ENCODE measurements around the gene NFIL3.

Gene NFIL3

GRCh38 chr9:91445135-91445534 lies 21.5 kb upstream of the NFIL3 start:
- TF ChIP-seq CTCF (IDR thresholded peaks at IDR 0.05; ENCODE audit: low read length) (no peak), EZH2 (optimal IDR thresholded peaks at IDR 0.05; ENCODE audit: low read depth, low read length) (no peak), EZH2phosphoT487 (IDR thresholded peaks at IDR 0.05; ENCODE audit: low read length) (no peak)
- Histone ChIP-seq H3K9ac (ENCODE audit: low read length) (no peak overlapping the region), H3K4me1 (ENCODE audit: low read length) (no peaks in the 10 kb centered on the region), H3F3A (ENCODE audit: insufficient read depth, low read length) (no peaks in the 10 kb centered on the region), H3K27ac (ENCODE audit: low read length) (no peak overlapping the region), H4K20me1 (ENCODE audit: insufficient read depth, low read length) (no peaks in the 10 kb centered on the region), H3K27me3 (replicated peaks; ENCODE audit: insufficient read depth, low read length) (no peaks in the 10 kb centered on the region), H3K36me3 (replicated peaks; ENCODE audit: insufficient read depth, low read length) (no peaks in the 10 kb centered on the region), H3K4me2 (ENCODE audit: low read depth, low read length) (no peak overlapping the region), H3K9me2 (replicated peaks; ENCODE audit: insufficient read depth, low read length) (no peaks in the 10 kb centered on the region), H2AFZ (ENCODE audit: low read length) (no peak overlapping the region), H3K79me2 (ENCODE audit: low read length) (no peaks in the 10 kb centered on the region), H3K9me3 (replicated peaks; ENCODE audit: insufficient read depth, low read length) (no peaks in the 10 kb centered on the region), H3K4me3 (ENCODE audit: low read length) (no peak overlapping the region)
- no peak for DNase-seq

GRCh38 chr9:91443994-91444392 lies 20.4 kb upstream of the NFIL3 start:
- Histone ChIP-seq H3K4me2 (ENCODE audit: low read depth, low read length) (no peak overlapping the region), H3K9ac (ENCODE audit: low read length) (no peak overlapping the region), H3F3A (ENCODE audit: insufficient read depth, low read length) (no peaks in the 10 kb centered on the region), H3K36me3 (replicated peaks; ENCODE audit: insufficient read depth, low read length) (no peaks in the 10 kb centered on the region), H3K27me3 (replicated peaks; ENCODE audit: insufficient read depth, low read length) (no peaks in the 10 kb centered on the region), H3K9me3 (replicated peaks; ENCODE audit: insufficient read depth, low read length) (no peaks in the 10 kb centered on the region), H3K79me2 (ENCODE audit: low read length) (no peaks in the 10 kb centered on the region), H3K9me2 (replicated peaks; ENCODE audit: insufficient read depth, low read length) (no peaks in the 10 kb centered on the region), H4K20me1 (ENCODE audit: insufficient read depth, low read length) (no peaks in the 10 kb centered on the region), H3K27ac (ENCODE audit: low read length) (no peak overlapping the region), H3K4me1 (ENCODE audit: low read length) (no peaks in the 10 kb centered on the region), H2AFZ (ENCODE audit: low read length) (no peak overlapping the region), H3K4me3 (ENCODE audit: low read length) (no peak overlapping the region)
- TF ChIP-seq CTCF (IDR thresholded peaks at IDR 0.05; ENCODE audit: low read length) = no peak
- no peak for TF ChIP-seq EZH2 (optimal IDR thresholded peaks at IDR 0.05; ENCODE audit: low read depth, low read length)
- TF ChIP-seq EZH2phosphoT487 (IDR thresholded peaks at IDR 0.05; ENCODE audit: low read length) = no peak
- DNase-seq = no peak

- H3K79me2 ChIP-seq (ENCODE audit: low read length) = no peaks in the 10 kb centered on the region
- no peak overlapping the region for H3K4me3 ChIP-seq (ENCODE audit: low read length)
- no peaks in the 10 kb centered on the region for H3K36me3 ChIP-seq (replicated peaks; ENCODE audit: insufficient read depth, low read length)
- H3K4me2 ChIP-seq (ENCODE audit: low read depth, low read length) = no peak overlapping the region
- H4K20me1 ChIP-seq (ENCODE audit: insufficient read depth, low read length) = no peaks in the 10 kb centered on the region
- no peaks in the 10 kb centered on the region for H3K9me2 ChIP-seq (replicated peaks; ENCODE audit: insufficient read depth, low read length)
- no peaks in the 10 kb centered on the region for H3K9me3 ChIP-seq (replicated peaks; ENCODE audit: insufficient read depth, low read length)
- H3K27ac ChIP-seq (ENCODE audit: low read length) = no peak overlapping the region
- TF ChIP-seq EZH2phosphoT487 (IDR thresholded peaks at IDR 0.05; ENCODE audit: low read length) = no peak
- DNase-seq = no peak
- no peak overlapping the region for H3K9ac ChIP-seq (ENCODE audit: low read length)
- H3K27me3 ChIP-seq (replicated peaks; ENCODE audit: insufficient read depth, low read length) = no peaks in the 10 kb centered on the region
- no peaks in the 10 kb centered on the region for H3K4me1 ChIP-seq (ENCODE audit: low read length)
- H3F3A ChIP-seq (ENCODE audit: insufficient read depth, low read length) = no peaks in the 10 kb centered on the region
- no peak overlapping the region for H2AFZ ChIP-seq (ENCODE audit: low read length)
These were observed 19.8 kb upstream of the NFIL3 start for GRCh38 chr9:91443321-91443993.

GRCh38 chr9:91436841-91437240 lies 13.2 kb upstream of the NFIL3 start:
- Histone ChIP-seq H3K4me1 (ENCODE audit: low read length) (peaks cover 23% of the 10 kb centered on the region), H3K27ac (ENCODE audit: low read length) (no peak overlapping the region), H3K4me3 (ENCODE audit: low read length) (no peak overlapping the region), H3K79me2 (ENCODE audit: low read length) (no peaks in the 10 kb centered on the region), H3K27me3 (replicated peaks; ENCODE audit: insufficient read depth, low read length) (no peaks in the 10 kb centered on the region), H4K20me1 (ENCODE audit: insufficient read depth, low read length) (no peaks in the 10 kb centered on the region), H3F3A (ENCODE audit: insufficient read depth, low read length) (peaks cover 10% of the 10 kb centered on the region), H3K9ac (ENCODE audit: low read length) (no peak overlapping the region), H3K9me3 (replicated peaks; ENCODE audit: insufficient read depth, low read length) (no peaks in the 10 kb centered on the region), H3K4me2 (ENCODE audit: low read depth, low read length) (no peak overlapping the region), H3K36me3 (replicated peaks; ENCODE audit: insufficient read depth, low read length) (no peaks in the 10 kb centered on the region), H2AFZ (ENCODE audit: low read length) (no peak overlapping the region), H3K9me2 (replicated peaks; ENCODE audit: insufficient read depth, low read length) (no peaks in the 10 kb centered on the region)
- no peak for TF ChIP-seq EZH2 (optimal IDR thresholded peaks at IDR 0.05; ENCODE audit: low read depth, low read length)
- TF ChIP-seq EZH2phosphoT487 (IDR thresholded peaks at IDR 0.05; ENCODE audit: low read length) = no peak
- TF ChIP-seq CTCF (IDR thresholded peaks at IDR 0.05; ENCODE audit: low read length) = no peak
- no peak for DNase-seq

Data from MM.1S (cell line).